ENCODE data around the gene EHMT1.

EHMT1 gene

GRCh38 chr9:137834846-137835546 is 216.2 kb downstream of the EHMT1 start:
- peaks cover 0 to 3% of the 10 kb centered on the region in 2 donors for H3K9me3 ChIP-seq (ENCODE audit: control insufficient read depth in 1 of 2, low read length in 2 of 2)
- no peak overlapping the region for H3K27ac ChIP-seq (ENCODE audit: low read length)
- no peak overlapping the region for H3K4me3 ChIP-seq (ENCODE audit: low read depth in 1 of 2, low read length in 2 of 2)
- peaks cover 8 to 58% of the 10 kb centered on the region in 2 donors for H3K36me3 ChIP-seq (ENCODE audit: control insufficient read depth in 1 of 2, insufficient read depth in 2 of 2, low read length in 2 of 2)
- H3K4me1 ChIP-seq (ENCODE audit: control insufficient read depth in 1 of 2, insufficient read depth in 2 of 2, low read length in 2 of 2) = no peaks in the 10 kb centered on the region
- no peaks in the 10 kb centered on the region for H3K27me3 ChIP-seq (ENCODE audit: low read depth, low read length)

DNA sequence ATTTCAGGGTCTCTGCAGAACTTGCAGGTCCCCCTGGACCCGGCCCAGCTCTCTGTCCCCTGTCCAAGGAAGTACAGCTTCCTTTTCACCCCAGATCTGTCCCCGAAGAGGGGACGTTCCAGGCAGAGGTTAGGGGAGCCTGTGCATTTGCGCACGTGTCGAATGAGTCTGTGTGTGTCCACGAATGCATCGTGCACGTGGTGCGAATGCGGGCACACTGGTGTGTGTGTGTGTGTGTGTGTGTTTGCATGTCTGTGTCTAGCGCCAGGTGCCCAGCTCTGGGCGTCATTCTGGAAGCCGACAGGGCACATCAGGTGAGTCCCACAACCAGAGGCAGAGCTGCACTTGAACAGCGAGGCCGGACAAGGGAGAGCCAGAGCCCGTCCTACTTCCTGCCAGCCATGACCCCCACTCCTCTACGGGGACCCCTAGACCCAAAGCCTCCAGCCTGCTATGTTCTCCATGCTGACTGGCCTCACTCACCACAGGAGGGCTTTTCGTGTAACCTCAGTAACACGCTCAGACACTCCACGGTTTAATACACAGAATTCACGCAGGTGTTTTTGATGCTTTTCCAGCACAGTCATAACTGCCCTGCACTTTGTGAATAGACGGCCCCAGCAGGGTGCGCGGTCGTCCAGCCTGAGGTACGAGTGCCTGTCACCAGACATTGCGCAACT is 217.5 kb downstream of the EHMT1 start:
- H3K27me3 ChIP-seq (ENCODE audit: low read depth, low read length) = no peaks in the 10 kb centered on the region
- no peaks in the 10 kb centered on the region for H3K4me1 ChIP-seq (ENCODE audit: control insufficient read depth in 1 of 2, insufficient read depth in 2 of 2, low read length in 2 of 2)
- H3K9me3 ChIP-seq (ENCODE audit: control insufficient read depth in 1 of 2, low read length in 2 of 2) = peaks cover 0 to 3% of the 10 kb centered on the region in 2 donors
- H3K4me3 ChIP-seq (ENCODE audit: low read depth in 1 of 2, low read length in 2 of 2) = no peak overlapping the region
- no peak overlapping the region for H3K27ac ChIP-seq (ENCODE audit: low read length)
- H3K36me3 ChIP-seq (ENCODE audit: control insufficient read depth in 1 of 2, insufficient read depth in 2 of 2, low read length in 2 of 2) = peaks cover 8 to 57% of the 10 kb centered on the region in 2 donors

DNA sequence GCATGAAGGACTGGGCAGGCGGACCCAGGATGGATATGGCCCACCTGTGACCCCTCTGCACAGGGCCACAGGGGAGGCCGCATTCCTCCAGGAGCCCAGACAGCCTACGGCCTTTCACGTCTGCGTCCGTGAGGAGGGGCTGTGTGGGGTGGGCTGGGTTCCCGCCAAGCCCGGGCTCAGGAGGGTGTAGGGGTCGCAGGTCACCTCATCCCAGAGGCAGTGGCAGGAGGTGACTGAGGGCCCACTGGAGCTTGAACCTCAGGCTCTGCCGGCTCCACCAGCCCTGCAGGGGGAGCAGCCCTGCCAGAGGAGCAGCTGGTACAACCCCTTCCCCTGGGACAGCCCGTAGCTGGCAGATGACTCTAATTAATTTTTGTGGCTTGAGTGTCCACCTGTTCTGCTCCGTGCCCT is 218.0 kb downstream of the EHMT1 start:
- no peaks in the 10 kb centered on the region for H3K4me1 ChIP-seq (ENCODE audit: control insufficient read depth in 1 of 2, insufficient read depth in 2 of 2, low read length in 2 of 2)
- no peak overlapping the region for H3K27ac ChIP-seq (ENCODE audit: low read length)
- no peaks in the 10 kb centered on the region for H3K27me3 ChIP-seq (ENCODE audit: low read depth, low read length)
- H3K36me3 ChIP-seq (ENCODE audit: control insufficient read depth in 1 of 2, insufficient read depth in 2 of 2, low read length in 2 of 2) = peaks cover 8 to 51% of the 10 kb centered on the region in 2 donors
- H3K9me3 ChIP-seq (ENCODE audit: control insufficient read depth in 1 of 2, low read length in 2 of 2) = peaks cover 0 to 3% of the 10 kb centered on the region in 2 donors
- H3K4me3 ChIP-seq (ENCODE audit: low read depth in 1 of 2, low read length in 2 of 2) = no peak overlapping the region

- H3K36me3 ChIP-seq (ENCODE audit: control insufficient read depth in 1 of 2, insufficient read depth in 2 of 2, low read length in 2 of 2) = peaks cover 8 to 44% of the 10 kb centered on the region in 2 donors
- H3K4me1 ChIP-seq (ENCODE audit: control insufficient read depth in 1 of 2, insufficient read depth in 2 of 2, low read length in 2 of 2) = no peaks in the 10 kb centered on the region
- peaks cover 0 to 3% of the 10 kb centered on the region in 2 donors for H3K9me3 ChIP-seq (ENCODE audit: control insufficient read depth in 1 of 2, low read length in 2 of 2)
- H3K27ac ChIP-seq (ENCODE audit: low read length) = no peak overlapping the region
- no peaks in the 10 kb centered on the region for H3K27me3 ChIP-seq (ENCODE audit: low read depth, low read length)
- no peak overlapping the region for H3K4me3 ChIP-seq (ENCODE audit: low read depth in 1 of 2, low read length in 2 of 2)
Measured at GRCh38 chr9:137837345-137838278, 218.8 kb downstream of the EHMT1 start.

DNA sequence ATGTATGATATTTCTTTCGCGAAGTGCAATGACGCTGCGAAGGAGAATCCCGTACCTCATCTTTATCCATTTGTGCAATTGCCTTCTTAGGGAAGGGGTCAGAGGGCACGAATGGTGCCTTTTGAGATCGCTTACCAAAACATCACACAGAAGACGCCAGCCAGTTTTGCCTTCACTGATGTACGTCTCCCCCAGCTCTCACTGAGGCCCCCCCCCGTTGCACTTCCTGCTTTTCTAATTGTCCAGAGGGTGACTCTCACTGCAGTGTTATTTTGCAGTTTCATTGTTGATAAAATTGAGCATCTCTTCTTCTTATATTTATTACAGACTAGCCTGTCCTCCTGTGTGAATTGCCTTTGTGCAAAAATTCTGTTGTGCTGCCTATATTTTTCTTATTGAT is 219.8 kb downstream of the EHMT1 start:
- Histone ChIP-seq H3K4me1 (ENCODE audit: control insufficient read depth in 1 of 2, insufficient read depth in 2 of 2, low read length in 2 of 2) (no peaks in the 10 kb centered on the region), H3K4me3 (ENCODE audit: low read depth in 1 of 2, low read length in 2 of 2) (no peak overlapping the region), H3K27ac (ENCODE audit: low read length) (no peak overlapping the region), H3K27me3 (ENCODE audit: low read depth, low read length) (no peaks in the 10 kb centered on the region), H3K9me3 (ENCODE audit: control insufficient read depth in 1 of 2, low read length in 2 of 2) (peaks cover 0 to 3% of the 10 kb centered on the region in 2 donors), H3K36me3 (ENCODE audit: control insufficient read depth in 1 of 2, insufficient read depth in 2 of 2, low read length in 2 of 2) (peaks cover 8 to 34% of the 10 kb centered on the region in 2 donors)

GRCh38 chr9:137843355-137843754 is 224.6 kb downstream of the EHMT1 start:
- no peaks in the 10 kb centered on the region for H3K36me3 ChIP-seq (ENCODE audit: control insufficient read depth in 1 of 2, insufficient read depth in 2 of 2, low read length in 2 of 2)
- no peaks in the 10 kb centered on the region for H3K27me3 ChIP-seq (ENCODE audit: low read depth, low read length)
- H3K4me1 ChIP-seq (ENCODE audit: control insufficient read depth in 1 of 2, insufficient read depth in 2 of 2, low read length in 2 of 2) = no peaks in the 10 kb centered on the region
- H3K4me3 ChIP-seq (ENCODE audit: low read depth in 1 of 2, low read length in 2 of 2) = no peak overlapping the region
- peaks cover 0 to 3% of the 10 kb centered on the region in 2 donors for H3K9me3 ChIP-seq (ENCODE audit: control insufficient read depth in 1 of 2, low read length in 2 of 2)
- H3K27ac ChIP-seq (ENCODE audit: low read length) = no peak overlapping the region

- peaks cover 7 to 23% of the 10 kb centered on the region in 2 donors for H3K9me3 ChIP-seq (ENCODE audit: control insufficient read depth in 1 of 2, low read length in 2 of 2)
- H3K4me1 ChIP-seq (ENCODE audit: control insufficient read depth in 1 of 2, insufficient read depth in 2 of 2, low read length in 2 of 2) = no peaks in the 10 kb centered on the region
- no peaks in the 10 kb centered on the region for H3K36me3 ChIP-seq (ENCODE audit: control insufficient read depth in 1 of 2, insufficient read depth in 2 of 2, low read length in 2 of 2)
- no peak overlapping the region for H3K27ac ChIP-seq (ENCODE audit: low read length)
- no peak overlapping the region for H3K4me3 ChIP-seq (ENCODE audit: low read depth in 1 of 2, low read length in 2 of 2)
- H3K27me3 ChIP-seq (ENCODE audit: low read depth, low read length) = no peaks in the 10 kb centered on the region
Measured at GRCh38 chr9:137851516-137852267, 232.9 kb downstream of the EHMT1 start.

DNA sequence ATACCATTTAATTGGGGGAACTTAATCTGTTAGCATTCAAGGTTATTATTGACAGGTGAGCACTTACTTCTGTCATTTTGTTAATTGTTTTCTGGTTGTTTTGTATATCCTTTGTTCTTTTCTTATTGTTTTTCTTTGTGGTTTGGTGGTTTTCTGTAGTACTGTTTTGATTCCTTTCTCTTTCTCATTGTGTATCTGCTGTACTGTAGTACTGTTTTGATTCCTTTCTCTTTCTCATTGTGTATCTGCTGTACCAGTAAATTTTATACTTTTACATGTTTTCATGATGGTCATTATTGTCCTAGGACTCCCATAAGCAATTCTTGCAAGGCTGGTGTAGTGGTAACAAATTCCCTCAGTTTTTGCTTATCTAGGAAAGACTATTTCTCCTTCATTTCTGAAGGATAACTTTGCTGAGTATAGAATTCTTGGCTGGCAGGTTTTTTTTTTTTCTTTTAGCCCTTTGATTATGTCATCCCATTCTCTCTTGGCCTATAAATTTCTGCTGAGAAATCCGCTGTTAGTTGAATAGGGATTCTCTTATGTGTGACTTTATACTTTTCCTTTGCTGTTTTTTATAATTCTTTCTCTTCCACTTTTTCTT is 234.7 kb downstream of the EHMT1 start:
- Histone ChIP-seq H3K4me3 (ENCODE audit: low read depth in 1 of 2, low read length in 2 of 2) (no peak overlapping the region), H3K27ac (ENCODE audit: low read length) (no peak overlapping the region), H3K36me3 (ENCODE audit: control insufficient read depth in 1 of 2, insufficient read depth in 2 of 2, low read length in 2 of 2) (no peaks in the 10 kb centered on the region), H3K27me3 (ENCODE audit: low read depth, low read length) (no peaks in the 10 kb centered on the region), H3K9me3 (ENCODE audit: control insufficient read depth in 1 of 2, low read length in 2 of 2) (peaks cover 7 to 26% of the 10 kb centered on the region in 2 donors), H3K4me1 (ENCODE audit: control insufficient read depth in 1 of 2, insufficient read depth in 2 of 2, low read length in 2 of 2) (no peaks in the 10 kb centered on the region)

- H3K27me3 ChIP-seq (ENCODE audit: low read depth, low read length) = no peaks in the 10 kb centered on the region
- H3K27ac ChIP-seq (ENCODE audit: low read length) = no peak overlapping the region
- H3K4me1 ChIP-seq (ENCODE audit: control insufficient read depth in 1 of 2, insufficient read depth in 2 of 2, low read length in 2 of 2) = no peaks in the 10 kb centered on the region
- H3K9me3 ChIP-seq (ENCODE audit: control insufficient read depth in 1 of 2, low read length in 2 of 2) = peaks cover 12 to 26% of the 10 kb centered on the region in 2 donors
- no peak overlapping the region for H3K4me3 ChIP-seq (ENCODE audit: low read depth in 1 of 2, low read length in 2 of 2)
- H3K36me3 ChIP-seq (ENCODE audit: control insufficient read depth in 1 of 2, insufficient read depth in 2 of 2, low read length in 2 of 2) = no peaks in the 10 kb centered on the region
Measured at GRCh38 chr9:137860361-137860760, 241.6 kb downstream of the EHMT1 start.

DNA sequence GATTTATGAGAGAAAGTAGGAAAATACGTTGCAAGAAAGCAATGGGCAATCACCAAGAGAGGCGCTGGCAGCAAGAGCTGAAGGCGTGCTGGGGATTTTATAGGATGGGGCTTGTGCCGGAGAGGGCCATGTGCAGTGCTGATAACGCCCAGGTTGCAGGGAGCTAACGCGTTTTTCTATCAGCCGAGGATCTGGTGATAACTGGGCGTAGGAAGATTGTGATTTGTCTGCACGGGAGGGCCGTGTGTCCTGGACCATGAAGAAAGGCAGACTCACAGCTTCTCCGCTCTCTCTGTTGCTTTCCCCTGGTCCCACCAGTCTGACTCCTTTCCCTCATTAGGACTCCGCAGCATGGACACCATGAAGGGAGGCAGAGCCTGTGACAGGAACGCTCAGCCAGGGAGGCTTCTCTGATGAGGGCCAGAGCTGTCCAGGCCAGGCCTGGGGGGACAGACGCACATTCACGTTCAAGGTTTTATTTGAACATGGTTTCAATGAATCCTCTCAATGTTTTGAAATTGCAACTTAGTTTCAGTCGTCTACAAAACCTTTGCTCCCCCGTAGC is 246.9 kb downstream of the EHMT1 start:
- Histone ChIP-seq H3K27ac (ENCODE audit: low read length) (no peak overlapping the region), H3K27me3 (ENCODE audit: low read depth, low read length) (no peaks in the 10 kb centered on the region), H3K4me1 (ENCODE audit: control insufficient read depth in 1 of 2, insufficient read depth in 2 of 2, low read length in 2 of 2) (no peaks in the 10 kb centered on the region), H3K4me3 (ENCODE audit: low read depth in 1 of 2, low read length in 2 of 2) (no peak overlapping the region), H3K36me3 (ENCODE audit: control insufficient read depth in 1 of 2, insufficient read depth in 2 of 2, low read length in 2 of 2) (no peaks in the 10 kb centered on the region), H3K9me3 (ENCODE audit: control insufficient read depth in 1 of 2, low read length in 2 of 2) (peaks cover 2 to 9% of the 10 kb centered on the region in 2 donors)

Data from muscle layer of duodenum (tissue), 2 donors.